Esophagus squamous epithelium (tissue), 5 donors: ENCODE data around the gene SCG2. TPM values are rescaled to one million over a fixed set of nuclear protein-coding genes. Genes with fewer than 3 reads are reported as not detected.

Source experiments
- DNase-seq: peaks from one replicate; lab custom pipeline; 2025; lab: John Stamatoyannopoulos, UW
- H3K27ac ChIP-seq, 4 donors: fragments of 200-600 bp; sonication (generic); one replicate each; pipeline ENCODE4 v1.5.1; 2016 to 2019; ENCODE audit warnings: mild to moderate bottlenecking in 1 of 4
- H3K27me3 ChIP-seq, 4 donors: fragments of 200-600 bp; sonication (generic); 1 replicate in 3 of 4; 2 replicates in 1 of 4; pipeline versions ENCODE4 v1.5.1 to v1.6.0; 2017 to 2021; ENCODE audit warnings: antibody characterized with exemption in 1 of 4
- H3K36me3 ChIP-seq, 3 donors: fragments of 200-600 bp; sonication (generic); one replicate each; pipeline ENCODE4 v1.5.1; 2016 to 2019
- H3K4me1 ChIP-seq, 3 donors: fragments of 200-600 bp; sonication (generic); one replicate each; pipeline ENCODE4 v1.5.1; 2017 to 2019
- H3K4me3 ChIP-seq, 4 donors: fragments of 200-600 bp; sonication (generic); 1 replicate in 3 of 4; 2 replicates in 1 of 4; pipeline ENCODE4 v1.5.1; 2016 to 2019; ENCODE audit warnings: mild to moderate bottlenecking in 2 of 4, moderate library complexity in 1 of 4
- H3K9me3 ChIP-seq, 3 donors: fragments of 200-600 bp; sonication (generic); one replicate each; pipeline ENCODE4 v1.5.1; 2016 to 2019
- POLR2A ChIP-seq, 4 donors: fragments of 450-650 bp; IDR thresholded peaks; one replicate each; pipeline ENCODE4 v1.6.1; 2017; ENCODE audit warnings: antibody characterized with exemption in 4 of 4, mild to moderate bottlenecking in 4 of 4, moderate library complexity in 3 of 4
- WGBS, 2 donors: methylation state at CpG; one replicate each; pipeline ENCODE4 v1.1.5; 2018; 5-methylcytosine and 5-hydroxymethylcytosine counted together
- intact Hi-C: fragments of 100-400 bp; cut with DNase I; formaldehyde crosslinking; loops from one replicate; pipeline ENCODE4 v1.15.0; 2022
- total RNA-seq, 4 donors: library from RNA; depleted of rRNA; stranded (reverse); fragments of >200 nt; gene quantifications; one replicate each; pipeline ENCODE4 v1.1.0, GENCODE V29; 2016
- TF ChIP-seq, protein P1 (sequence below), 6 experiments: fragments of 450-650 bp in 4 of 6; fragments of 200-600 bp in 2 of 6; sonication (generic) in 2 of 6; IDR thresholded peaks; one replicate each; pipeline ENCODE4 v1.5.1; 2016 to 2019; ENCODE audit warnings: antibody characterized with exemption in 6 of 6, mild to moderate bottlenecking in 4 of 6, moderate library complexity in 4 of 6
- donor health status: DM: yes; HTN: yes; CAD: no.

Gene SCG2
- total RNA-seq, 4 donors from 2014 or later, result 0.13 to 0.18 TPM; not detected in 2

DNA sequence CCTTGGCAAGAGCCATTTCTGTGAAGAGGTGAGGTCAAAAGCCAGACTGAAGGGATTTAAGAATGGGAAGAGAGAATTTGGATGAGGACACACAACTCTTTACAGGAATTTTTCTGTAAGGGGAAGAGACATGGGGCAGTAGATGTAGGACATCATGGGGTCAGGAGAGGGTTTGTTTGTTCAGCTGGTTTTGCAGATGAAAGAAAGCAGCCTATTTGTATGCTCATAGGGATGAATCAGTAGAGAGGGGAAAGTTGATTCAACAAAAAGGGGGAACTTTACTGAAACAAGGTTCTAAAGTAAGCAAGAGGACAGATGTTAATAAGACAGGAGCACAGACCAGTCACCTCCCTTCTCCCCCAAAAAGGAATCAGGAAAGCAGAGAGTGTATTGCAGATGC, 11.2 kb downstream of the SCG2 start:
- no peak for DNase-seq
- no peaks in the 10 kb centered on the region for H3K27me3 ChIP-seq
- H3K27ac ChIP-seq, result no peak overlapping the region
- H3K36me3 ChIP-seq, result no peaks in the 10 kb centered on the region
- intact Hi-C loops, result no loop called here
- no peak overlapping the region for H3K4me3 ChIP-seq
- TF ChIP-seq, protein P1, sequence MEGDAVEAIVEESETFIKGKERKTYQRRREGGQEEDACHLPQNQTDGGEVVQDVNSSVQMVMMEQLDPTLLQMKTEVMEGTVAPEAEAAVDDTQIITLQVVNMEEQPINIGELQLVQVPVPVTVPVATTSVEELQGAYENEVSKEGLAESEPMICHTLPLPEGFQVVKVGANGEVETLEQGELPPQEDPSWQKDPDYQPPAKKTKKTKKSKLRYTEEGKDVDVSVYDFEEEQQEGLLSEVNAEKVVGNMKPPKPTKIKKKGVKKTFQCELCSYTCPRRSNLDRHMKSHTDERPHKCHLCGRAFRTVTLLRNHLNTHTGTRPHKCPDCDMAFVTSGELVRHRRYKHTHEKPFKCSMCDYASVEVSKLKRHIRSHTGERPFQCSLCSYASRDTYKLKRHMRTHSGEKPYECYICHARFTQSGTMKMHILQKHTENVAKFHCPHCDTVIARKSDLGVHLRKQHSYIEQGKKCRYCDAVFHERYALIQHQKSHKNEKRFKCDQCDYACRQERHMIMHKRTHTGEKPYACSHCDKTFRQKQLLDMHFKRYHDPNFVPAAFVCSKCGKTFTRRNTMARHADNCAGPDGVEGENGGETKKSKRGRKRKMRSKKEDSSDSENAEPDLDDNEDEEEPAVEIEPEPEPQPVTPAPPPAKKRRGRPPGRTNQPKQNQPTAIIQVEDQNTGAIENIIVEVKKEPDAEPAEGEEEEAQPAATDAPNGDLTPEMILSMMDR (IDR thresholded peaks at IDR 0.05), result no peak
- no peak for TF ChIP-seq POLR2A (IDR thresholded peaks at IDR 0.05)
- no peaks in the 10 kb centered on the region for H3K9me3 ChIP-seq
- peaks cover 0 to 2% (median 0%) of the 10 kb centered on the region in 3 donors for H3K4me1 ChIP-seq

GRCh38 chr2:223589901-223590300, 12.3 kb downstream of the SCG2 start:
- Histone ChIP-seq H3K27ac (no peak overlapping the region), H3K36me3 (no peaks in the 10 kb centered on the region), H3K4me1 (peaks cover 0 to 6% (median 0%) of the 10 kb centered on the region in 3 donors), H3K9me3 (no peaks in the 10 kb centered on the region), H3K27me3 (no peaks in the 10 kb centered on the region), H3K4me3 (no peak overlapping the region)
- no peak for TF ChIP-seq POLR2A (IDR thresholded peaks at IDR 0.05)
- TF ChIP-seq, protein P1 (IDR thresholded peaks at IDR 0.05), result no peak
- no peak for DNase-seq
- WGBS, 2 donors, result 80 to 84% methylated on average over 2 of the region's 2 CpGs
- intact Hi-C loops, result no loop called here

DNA sequence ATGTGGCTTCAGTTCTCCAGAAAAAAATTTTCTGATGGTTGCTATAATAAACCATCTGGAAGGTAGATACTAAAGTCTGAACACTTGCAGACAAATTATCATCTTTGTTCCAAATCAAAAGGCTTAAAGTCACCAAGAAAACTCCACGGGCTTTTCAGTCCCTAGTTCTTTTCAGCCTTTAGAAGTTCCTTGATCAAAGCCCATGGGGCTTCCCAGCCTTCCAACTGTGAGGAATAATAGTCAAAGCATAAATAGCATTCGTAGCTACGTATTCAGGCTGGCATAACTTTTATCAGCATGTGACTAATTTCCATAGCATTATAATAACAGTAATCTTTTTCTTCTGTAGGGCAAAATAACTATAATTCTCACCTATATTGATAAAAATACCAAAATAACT, 13.9 kb downstream of the SCG2 start:
- DNase-seq, result no peak
- Histone ChIP-seq H3K36me3 (no peaks in the 10 kb centered on the region), H3K4me1 (peaks cover 0 to 6% (median 0%) of the 10 kb centered on the region in 3 donors), H3K27ac (no peak overlapping the region), H3K9me3 (no peaks in the 10 kb centered on the region), H3K27me3 (no peaks in the 10 kb centered on the region), H3K4me3 (no peak overlapping the region)
- 48 to 63% methylated on average over 3 of the region's 3 CpGs for WGBS, 2 donors
- intact Hi-C loops, result no loop called here
- no peak for TF ChIP-seq POLR2A (IDR thresholded peaks at IDR 0.05)
- TF ChIP-seq, protein P1 (IDR thresholded peaks at IDR 0.05), result no peak

- 83 to 86% methylated on average over 3 of the region's 3 CpGs for whole genome bisulfite sequencing, 2 donors
- no peaks in the 10 kb centered on the region for H3K9me3 ChIP-seq
- H3K36me3 ChIP-seq, result no peaks in the 10 kb centered on the region
- H3K27ac ChIP-seq, result no peak overlapping the region
- no peak for TF ChIP-seq POLR2A (IDR thresholded peaks at IDR 0.05)
- TF ChIP-seq, protein P1 (IDR thresholded peaks at IDR 0.05), result no peak
- no peaks in the 10 kb centered on the region for H3K27me3 ChIP-seq
- H3K4me3 ChIP-seq, result no peak overlapping the region
- intact Hi-C loops, result no loop called here
- no peak for DNase-seq
- peaks cover 0 to 6% (median 0%) of the 10 kb centered on the region in 3 donors for H3K4me1 ChIP-seq
Observed at GRCh38 chr2:223587301-223587700, 14.9 kb downstream of the SCG2 start.

DNA sequence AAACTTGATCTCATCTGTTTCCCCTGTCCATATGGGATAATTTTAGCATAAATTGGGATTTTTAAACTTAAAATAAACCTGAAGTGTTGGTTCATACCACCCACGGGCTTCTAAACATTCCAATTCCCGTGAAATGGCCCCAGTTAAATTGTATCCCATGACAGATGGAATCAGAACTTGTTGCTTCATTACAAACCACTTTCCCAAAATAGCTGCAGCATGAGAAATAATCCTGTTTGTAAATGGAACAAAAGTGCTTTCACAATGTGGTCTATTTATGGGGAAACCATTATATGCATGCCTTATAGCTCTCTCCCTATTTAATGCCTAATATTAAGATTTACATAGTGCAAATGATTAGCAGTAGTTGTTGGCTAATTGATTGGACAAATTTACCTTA, 15.9 kb downstream of the SCG2 start:
- H3K27me3 ChIP-seq, result no peaks in the 10 kb centered on the region
- TF ChIP-seq, protein P1 (IDR thresholded peaks at IDR 0.05), result no peak
- no peak for TF ChIP-seq POLR2A (IDR thresholded peaks at IDR 0.05)
- H3K9me3 ChIP-seq, result no peaks in the 10 kb centered on the region
- H3K4me3 ChIP-seq, result no peak overlapping the region
- DNase-seq, result no peak
- H3K36me3 ChIP-seq, result no peaks in the 10 kb centered on the region
- intact Hi-C loops, result no loop called here
- WGBS, 2 donors, result 34 to 44% methylated on average over 2 of the region's 2 CpGs
- no peak overlapping the region for H3K27ac ChIP-seq
- H3K4me1 ChIP-seq, result peaks cover 0 to 6% (median 0%) of the 10 kb centered on the region in 3 donors
